Mammary epithelial cell (primary cell): ENCODE results near the gene NOA1.

ENCODE experiments used
- EZH2 ChIP-seq: IDR thresholded peaks from 2 replicates; pipeline ENCODE4 v1.6.1; 2012; ENCODE audit warnings: low read length, inconsistent platforms, borderline replicate concordance
- TF ChIP-seq, protein P1 (sequence below), 2 donors: IDR thresholded peaks in 1 of 2; conservative IDR thresholded peaks in 1 of 2; 2 replicates each; pipeline ENCODE4 v1.5.1; 2011 to 2012; ENCODE audit warnings: inconsistent platforms in 2 of 2, low read length in 2 of 2, mild to moderate bottlenecking in 2 of 2, control low read depth in 1 of 2, low read depth in 1 of 2; ENCODE audit not compliant: insufficient read depth in 1 of 2; ENCODE audit errors: extremely low read depth in 1 of 2

DNA sequence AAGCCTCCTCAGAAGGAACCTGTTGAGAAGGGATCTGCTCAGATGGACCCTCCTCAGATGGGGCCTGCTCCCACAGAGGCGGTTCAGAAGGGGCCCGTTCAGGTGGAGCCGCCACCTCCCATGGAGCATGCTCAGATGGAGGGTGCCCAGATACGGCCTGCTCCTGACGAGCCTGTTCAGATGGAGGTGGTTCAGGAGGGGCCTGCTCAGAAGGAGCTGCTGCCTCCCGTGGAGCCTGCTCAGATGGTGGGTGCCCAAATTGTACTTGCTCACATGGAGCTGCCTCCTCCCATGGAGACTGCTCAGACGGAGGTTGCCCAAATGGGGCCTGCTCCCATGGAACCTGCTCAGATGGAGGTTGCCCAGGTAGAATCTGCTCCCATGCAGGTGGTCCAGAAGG is 46.8 kb downstream of the NOA1 start:
- TF ChIP-seq, protein P1, sequence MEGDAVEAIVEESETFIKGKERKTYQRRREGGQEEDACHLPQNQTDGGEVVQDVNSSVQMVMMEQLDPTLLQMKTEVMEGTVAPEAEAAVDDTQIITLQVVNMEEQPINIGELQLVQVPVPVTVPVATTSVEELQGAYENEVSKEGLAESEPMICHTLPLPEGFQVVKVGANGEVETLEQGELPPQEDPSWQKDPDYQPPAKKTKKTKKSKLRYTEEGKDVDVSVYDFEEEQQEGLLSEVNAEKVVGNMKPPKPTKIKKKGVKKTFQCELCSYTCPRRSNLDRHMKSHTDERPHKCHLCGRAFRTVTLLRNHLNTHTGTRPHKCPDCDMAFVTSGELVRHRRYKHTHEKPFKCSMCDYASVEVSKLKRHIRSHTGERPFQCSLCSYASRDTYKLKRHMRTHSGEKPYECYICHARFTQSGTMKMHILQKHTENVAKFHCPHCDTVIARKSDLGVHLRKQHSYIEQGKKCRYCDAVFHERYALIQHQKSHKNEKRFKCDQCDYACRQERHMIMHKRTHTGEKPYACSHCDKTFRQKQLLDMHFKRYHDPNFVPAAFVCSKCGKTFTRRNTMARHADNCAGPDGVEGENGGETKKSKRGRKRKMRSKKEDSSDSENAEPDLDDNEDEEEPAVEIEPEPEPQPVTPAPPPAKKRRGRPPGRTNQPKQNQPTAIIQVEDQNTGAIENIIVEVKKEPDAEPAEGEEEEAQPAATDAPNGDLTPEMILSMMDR (conservative IDR thresholded peaks at IDR 0.05 in 1 of 2, IDR thresholded peaks at IDR 0.05 in 1 of 2; ENCODE audit: extremely low read depth in 1 of 2, insufficient read depth in 1 of 2, low read depth in 1 of 2, low read length in 2 of 2), result no peak
- TF ChIP-seq EZH2, result no peak
